ENCODE data around the gene REV1. TPM values are rescaled to one million over a fixed set of nuclear protein-coding genes. Genes with fewer than 3 reads are reported as not detected.
A peak's percentile ranks its signal among the peaks of the same experiment; 100 is the strongest.
"Not testable (repeated sequence)": the region's sequence is repeated elsewhere in the genome, so short reads cannot be mapped to it uniquely, and the experiment has no call there.

REV1 gene
- total and polyA plus RNA-seq, 2 of the 4 experiments (the other 2 are of a cell fraction): 13.4 to 30.1 TPM

GRCh38 chr2:99476629-99477028 lies 13.2 kb downstream of the REV1 start:
- in situ Hi-C loops (cut with MboI; ENCODE audit: low sequenced_read_pairs): loop anchor here (10.0 kb wide), 1 partner anchor 292 kb away; the partner anchor contains the start of genes MITD1 and MRPL30
- no peak overlapping the region for H3K23ac ChIP-seq (ENCODE audit: low read depth, low read length)
- peaks cover 19% of the 10 kb centered on the region for H3K9me1 ChIP-seq (ENCODE audit: insufficient read depth, low read length)
- H3K36me3 ChIP-seq (ENCODE audit: control insufficient read depth, insufficient read depth, low read length): no peaks in the 10 kb centered on the region
- H3K79me1 ChIP-seq (ENCODE audit: low read depth in 1 of 2, low read length in 2 of 2): peaks cover 33 to 66% of the 10 kb centered on the region in 2 experiments
- WGBS, 2 experiments (ENCODE audit: extremely low coverage in 2 of 2, insufficient read length in 1 of 2): no CpG with 5 or more reads among the region's 3 CpGs
- no peak overlapping the region for H2BK20ac ChIP-seq (ENCODE audit: low read depth, low read length)
- H2BK15ac ChIP-seq (ENCODE audit: low read depth, low read length): no peak overlapping the region
- DNase-seq (no peak), ATAC-seq (ENCODE audit: low read depth) (no peak)
- CTCF ChIA-PET: no interaction called here
- H3K4me3 ChIP-seq (ENCODE audit: insufficient read depth, low read depth, low read length): no peak overlapping the region
- no peak overlapping the region for H2AFZ ChIP-seq (replicated peaks; ENCODE audit: low read length, poor library complexity)
- no peak overlapping the region for H2AK9ac ChIP-seq (replicated peaks; ENCODE audit: low read depth, low read length, poor library complexity)
- H3K9me3 ChIP-seq (ENCODE audit: control insufficient read depth, insufficient read depth, low read length): no peaks in the 10 kb centered on the region
- H3K9ac ChIP-seq (ENCODE audit: low read depth, low read length): no peak overlapping the region
- H4K20me1 ChIP-seq (ENCODE audit: insufficient read depth, low read length): peaks cover 23% of the 10 kb centered on the region
- intact Hi-C loops (cut with micrococcal nuclease): no loop called here
- H4K5ac ChIP-seq (ENCODE audit: low read depth, low read length): no peak overlapping the region
- no peak overlapping the region for H2AK5ac ChIP-seq (ENCODE audit: low read depth, low read length)
- no peak overlapping the region for H2BK5ac ChIP-seq (ENCODE audit: low read depth, low read length, poor library complexity, severe bottlenecking)
- TF ChIP-seq SMC3 (IDR thresholded peaks at IDR 0.05; ENCODE audit: low read depth, low read length) (no peak), ELK1 (IDR thresholded peaks at IDR 0.05; ENCODE audit: borderline replicate concordance, low read depth, low read length) (no peak), USF2 (IDR thresholded peaks at IDR 0.05; ENCODE audit: low read depth, low read length) (no peak), POLR2A (IDR thresholded peaks at IDR 0.05; ENCODE audit: low read depth, low read length) (no peak), BHLHE40 (IDR thresholded peaks at IDR 0.05; ENCODE audit: low read depth, low read length) (no peak)
- no TSS peak for BruUV-seq (replicated peaks)
- H3K56ac ChIP-seq (ENCODE audit: extremely low read depth, insufficient read depth, low read length): no peak overlapping the region
- no peaks in the 10 kb centered on the region for H3K27me3 ChIP-seq (ENCODE audit: control insufficient read depth, insufficient read depth, low read length)
- peaks cover 3% of the 10 kb centered on the region; the same call in 1 of the 2 replicates for H3K4me1 ChIP-seq (ENCODE audit: control insufficient read depth, insufficient read depth, low read length)
- H3K14ac ChIP-seq (replicated peaks; ENCODE audit: low read depth, low read length): no peak overlapping the region
- no peak overlapping the region for H3K27ac ChIP-seq (ENCODE audit: insufficient read depth, low read length)
- dilution Hi-C loops (cut with HindIII; ENCODE audit: low sequenced_read_pairs, unreplicated experiment): no loop called here
- no peak overlapping the region for H4K91ac ChIP-seq (ENCODE audit: insufficient read depth, low read depth, low read length)
- H2BK120ac ChIP-seq (ENCODE audit: low read depth, low read length): no peak overlapping the region
- peak overlapping the region; percentile 41; the same call in 1 of the 2 replicates for H3K4ac ChIP-seq (ENCODE audit: low read depth, low read length)
- POLR2A ChIA-PET (ENCODE audit: unreplicated experiment): no interaction called here
- H4K8ac ChIP-seq (ENCODE audit: low read depth in 2 of 2, low read length in 2 of 2): no peak overlapping the region
- no peak overlapping the region for H3K4me2 ChIP-seq (ENCODE audit: low read depth, low read length)
- no peak overlapping the region for H3K18ac ChIP-seq (ENCODE audit: low read depth, low read length)

GRCh38 chr2:99475095-99475494 lies 14.7 kb downstream of the REV1 start:
- H3K18ac ChIP-seq (ENCODE audit: low read depth, low read length); H3K56ac ChIP-seq (ENCODE audit: extremely low read depth, insufficient read depth, low read length); POLR2A ChIA-PET (ENCODE audit: unreplicated experiment); H3K23ac ChIP-seq (ENCODE audit: low read depth, low read length); H2BK15ac ChIP-seq (ENCODE audit: low read depth, low read length); intact Hi-C loops (cut with micrococcal nuclease); H3K4me3 ChIP-seq (ENCODE audit: insufficient read depth, low read depth, low read length); CTCF ChIA-PET; ATAC-seq (ENCODE audit: low read depth); DNase-seq; H3K27ac ChIP-seq (ENCODE audit: insufficient read depth, low read length); H3K4me1 ChIP-seq (ENCODE audit: control insufficient read depth, insufficient read depth, low read length); dilution Hi-C loops (cut with HindIII; ENCODE audit: low sequenced_read_pairs, unreplicated experiment); H3K9ac ChIP-seq (ENCODE audit: low read depth, low read length); H2AK5ac ChIP-seq (ENCODE audit: low read depth, low read length); H3K36me3 ChIP-seq (ENCODE audit: control insufficient read depth, insufficient read depth, low read length); H2BK20ac ChIP-seq (ENCODE audit: low read depth, low read length); BruUV-seq (replicated peaks); H3K4me2 ChIP-seq (ENCODE audit: low read depth, low read length); H2AK9ac ChIP-seq (replicated peaks; ENCODE audit: low read depth, low read length, poor library complexity); H3K9me3 ChIP-seq (ENCODE audit: control insufficient read depth, insufficient read depth, low read length); H4K5ac ChIP-seq (ENCODE audit: low read depth, low read length); H3K27me3 ChIP-seq (ENCODE audit: control insufficient read depth, insufficient read depth, low read length); H2BK5ac ChIP-seq (ENCODE audit: low read depth, low read length, poor library complexity, severe bottlenecking); H2AFZ ChIP-seq (replicated peaks; ENCODE audit: low read length, poor library complexity): not testable (repeated sequence)
- in situ Hi-C loops (cut with MboI; ENCODE audit: low sequenced_read_pairs): loop anchor here (10.0 kb wide), 1 partner anchor 290 kb away; the partner anchor contains the start of genes MITD1 and MRPL30
- Histone ChIP-seq H3K14ac (replicated peaks; ENCODE audit: low read depth, low read length) (peak overlapping the region; percentile 75; the same call in 1 of the 2 replicates), H4K91ac (ENCODE audit: insufficient read depth, low read depth, low read length) (peak overlapping the region; percentile 51; the same call in 1 of the 2 replicates), H4K8ac (ENCODE audit: low read depth in 2 of 2, low read length in 2 of 2) (peak overlapping the region; percentile 80 to 88; a peak in 3 of 4 replicates), H3K9me1 (ENCODE audit: insufficient read depth, low read length) (peaks cover 19% of the 10 kb centered on the region), H3K4ac (ENCODE audit: low read depth, low read length) (peak overlapping the region; percentile 43; the same call in 1 of the 2 replicates), H2BK120ac (ENCODE audit: low read depth, low read length) (peak overlapping the region; percentile 65), H3K79me1 (ENCODE audit: low read depth in 1 of 2, low read length in 2 of 2) (peaks cover 26 to 61% of the 10 kb centered on the region in 2 experiments), H4K20me1 (ENCODE audit: insufficient read depth, low read length) (peaks cover 15% of the 10 kb centered on the region; the same call in 1 of the 2 replicates)
- 85% methylated on average over 2 of the region's 4 CpGs; no CpG with 5 or more reads in 1 of the 2 experiments for WGBS, 2 experiments (ENCODE audit: extremely low coverage in 2 of 2, insufficient read length in 1 of 2)
